Ramos (cell line): ENCODE measurements around the gene ANXA1.
"Not testable (repeated sequence)": the region's sequence is repeated elsewhere in the genome, so short reads cannot be mapped to it uniquely, and the experiment has no call there.

Experiments
- in situ Hi-C: fragments of 300-500 bp; cut with MboI; formaldehyde crosslinking; loops from one replicate; pipeline ENCODE4 v1.14.3; 2022; ENCODE audit warnings: low sequenced_read_pairs; ENCODE audit not compliant: unreplicated experiment

The ANXA1 gene, protein sequence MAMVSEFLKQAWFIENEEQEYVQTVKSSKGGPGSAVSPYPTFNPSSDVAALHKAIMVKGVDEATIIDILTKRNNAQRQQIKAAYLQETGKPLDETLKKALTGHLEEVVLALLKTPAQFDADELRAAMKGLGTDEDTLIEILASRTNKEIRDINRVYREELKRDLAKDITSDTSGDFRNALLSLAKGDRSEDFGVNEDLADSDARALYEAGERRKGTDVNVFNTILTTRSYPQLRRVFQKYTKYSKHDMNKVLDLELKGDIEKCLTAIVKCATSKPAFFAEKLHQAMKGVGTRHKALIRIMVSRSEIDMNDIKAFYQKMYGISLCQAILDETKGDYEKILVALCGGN

DNA sequence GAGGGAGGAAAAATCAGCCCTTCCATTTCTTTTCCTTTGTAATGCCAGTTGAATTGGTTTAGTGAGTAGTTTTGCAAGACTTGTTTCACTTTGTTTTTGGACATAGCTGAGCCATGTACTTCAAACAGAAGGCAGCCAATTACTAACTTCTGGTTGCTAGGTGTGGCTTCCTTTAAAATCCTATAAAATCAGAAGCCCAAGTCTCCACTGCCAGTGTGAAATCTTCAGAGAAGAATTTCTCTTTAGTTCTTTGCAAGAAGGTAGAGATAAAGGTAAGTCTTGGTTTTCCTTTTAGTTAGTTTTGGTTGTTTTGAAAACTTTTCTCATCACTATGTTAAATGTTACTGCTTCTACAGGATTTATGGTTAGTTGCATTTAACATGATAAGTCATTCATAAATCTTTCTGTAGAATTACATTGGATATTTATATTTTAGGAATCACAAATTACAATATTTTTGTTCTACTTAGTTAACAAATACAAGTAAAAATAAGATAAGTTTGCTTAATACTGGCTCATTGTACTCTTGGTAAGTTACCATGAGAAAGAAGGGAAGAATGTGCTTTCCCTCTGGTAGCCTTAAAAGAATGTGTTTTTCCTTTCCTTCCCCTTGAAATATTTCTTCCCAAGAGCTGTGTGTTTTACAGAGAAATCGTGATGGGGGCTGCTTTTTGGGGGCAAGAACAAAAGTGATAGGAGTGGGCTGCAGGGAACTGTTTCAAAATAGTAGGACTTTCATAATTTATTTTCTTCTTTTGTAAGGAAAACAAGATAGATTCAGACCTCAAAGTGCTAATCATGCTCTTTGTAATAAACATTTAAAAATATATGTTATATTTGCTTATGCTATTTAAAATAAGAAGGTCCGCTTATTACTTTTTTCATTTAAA lies at the start of gene ANXA1:
ANXA1 (plus strand) TSS at position 213 of the 890 bp plus-strand sequence. CDS start 6,671 bp downstream, outside the sequence.
- in situ Hi-C loops: no loop called here

DNA sequence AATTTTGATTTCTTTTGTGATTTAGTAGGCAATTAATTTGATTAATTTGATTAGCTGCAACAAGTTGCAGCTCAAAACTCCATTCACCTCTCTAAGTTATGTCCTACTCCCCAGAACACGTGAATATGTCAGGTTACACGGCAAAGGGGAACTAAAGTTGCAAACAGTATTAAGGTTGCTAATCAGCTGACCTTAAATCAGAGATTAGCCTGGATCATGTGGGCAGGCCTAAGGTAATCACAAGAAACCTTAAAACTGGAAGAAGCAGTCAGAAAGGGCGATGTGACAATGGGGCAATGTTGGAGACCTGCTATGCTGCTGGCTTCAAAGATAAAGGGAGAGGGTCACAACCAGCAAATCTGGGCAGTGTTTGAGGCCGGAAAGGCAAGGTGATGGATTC lies 47.3 kb upstream of the ANXA1 start:
- in situ Hi-C loops: no loop called here

DNA sequence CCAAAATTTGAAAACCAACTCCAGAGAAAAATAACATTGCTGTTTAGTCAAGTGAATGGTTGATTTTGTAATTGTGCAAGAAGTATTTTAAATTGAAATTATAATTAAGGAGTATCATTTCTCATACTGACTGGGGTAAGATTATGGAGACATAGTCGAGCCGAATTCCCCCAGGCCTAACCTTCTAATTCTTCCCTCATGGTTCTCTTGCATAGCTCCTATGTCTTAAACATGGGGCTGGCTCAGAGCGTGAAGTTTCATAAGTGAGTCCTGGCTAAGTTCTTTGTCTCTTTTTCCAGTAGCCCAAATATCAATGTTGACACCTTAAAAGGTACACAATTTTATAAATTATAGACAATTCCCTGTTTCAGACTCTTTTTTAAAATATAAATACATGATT lies 46.7 kb upstream of the ANXA1 start:
- in situ Hi-C loops: no loop called here

DNA sequence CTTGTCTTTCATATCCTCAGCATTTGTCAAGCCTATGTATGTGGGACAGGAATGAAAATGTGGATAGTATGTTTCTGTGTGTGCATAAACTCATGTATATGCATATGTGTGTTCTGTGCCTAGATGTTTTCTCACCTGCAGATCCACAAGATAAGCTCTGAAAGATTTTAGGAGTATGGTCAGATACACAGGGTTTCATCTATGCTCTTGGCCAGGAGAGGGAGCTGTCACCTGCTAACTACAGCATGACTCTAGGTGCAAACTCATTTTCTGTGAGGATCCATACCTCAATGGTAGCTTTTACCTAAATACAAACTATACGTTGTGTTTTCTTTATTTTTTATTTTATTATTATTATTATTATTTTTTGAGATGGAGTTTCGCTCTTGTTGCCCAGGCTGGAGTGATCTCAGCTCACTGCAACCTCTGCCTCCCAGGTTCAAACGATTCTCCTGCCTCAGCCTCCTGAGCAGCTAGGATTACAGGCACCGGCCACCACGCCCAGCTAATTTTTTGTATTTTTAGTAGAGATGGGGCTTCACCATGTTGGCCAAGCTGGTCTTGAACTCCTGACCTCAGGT lies 44.1 kb upstream of the ANXA1 start:
- in situ Hi-C loops: not testable (repeated sequence)

DNA sequence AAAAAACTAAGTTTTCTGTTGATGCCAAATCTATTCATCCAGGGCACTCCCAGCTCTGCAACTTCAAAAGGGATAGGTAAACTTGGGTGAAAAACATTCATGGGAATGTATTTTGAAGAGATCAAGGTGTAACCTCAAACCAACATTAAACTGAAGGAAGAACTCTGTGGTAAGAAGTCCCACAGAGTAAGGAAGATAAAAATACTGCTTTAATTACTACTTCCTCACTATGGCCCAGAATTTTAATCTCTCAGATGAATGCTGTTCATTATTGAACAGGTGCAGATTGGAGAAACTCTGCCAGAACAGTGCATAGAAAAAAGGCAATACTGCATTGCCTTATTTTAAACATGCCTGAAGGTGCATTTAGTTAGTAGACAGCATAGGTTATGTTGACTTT lies 37.6 kb upstream of the ANXA1 start:
- in situ Hi-C loops: no loop called here

DNA sequence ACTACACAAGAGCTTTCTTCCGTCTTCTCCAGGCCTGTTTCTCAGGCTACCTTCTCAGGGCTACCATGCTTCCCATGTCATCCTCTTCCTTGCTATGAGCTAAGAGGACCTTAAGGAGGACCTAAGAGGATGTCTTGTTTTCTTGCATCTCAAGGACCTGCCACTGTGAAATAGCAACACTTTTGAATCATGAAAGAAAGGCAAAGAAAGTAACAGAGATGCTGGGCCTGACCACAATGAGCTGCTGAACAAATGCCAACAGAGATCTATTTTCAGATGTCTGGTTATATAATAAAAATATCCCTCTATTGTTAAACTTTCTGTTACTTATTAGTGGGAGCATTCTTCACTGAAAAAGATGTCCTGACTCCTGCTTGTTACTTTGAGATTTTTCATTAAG lies 36.7 kb upstream of the ANXA1 start:
- in situ Hi-C loops: no loop called here

DNA sequence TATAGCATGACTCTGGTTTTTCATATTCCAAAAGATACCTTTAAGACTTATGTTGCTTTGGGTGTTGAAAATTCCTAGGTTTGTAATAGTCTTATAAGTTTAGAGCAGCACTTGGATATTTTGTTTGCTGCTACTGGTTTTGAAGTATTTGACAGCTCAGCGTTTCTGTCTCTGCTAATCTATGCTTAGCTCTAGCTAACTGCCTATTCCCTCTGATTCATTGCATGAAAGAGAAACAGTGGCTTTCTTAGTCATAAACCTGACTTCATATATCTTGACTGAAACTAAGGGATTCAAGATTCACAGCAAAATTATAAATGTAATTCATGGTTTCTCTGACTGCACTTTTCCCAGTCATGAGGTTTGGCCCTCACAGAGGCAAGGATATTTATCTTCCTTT lies 35.6 kb upstream of the ANXA1 start:
- in situ Hi-C loops: no loop called here

DNA sequence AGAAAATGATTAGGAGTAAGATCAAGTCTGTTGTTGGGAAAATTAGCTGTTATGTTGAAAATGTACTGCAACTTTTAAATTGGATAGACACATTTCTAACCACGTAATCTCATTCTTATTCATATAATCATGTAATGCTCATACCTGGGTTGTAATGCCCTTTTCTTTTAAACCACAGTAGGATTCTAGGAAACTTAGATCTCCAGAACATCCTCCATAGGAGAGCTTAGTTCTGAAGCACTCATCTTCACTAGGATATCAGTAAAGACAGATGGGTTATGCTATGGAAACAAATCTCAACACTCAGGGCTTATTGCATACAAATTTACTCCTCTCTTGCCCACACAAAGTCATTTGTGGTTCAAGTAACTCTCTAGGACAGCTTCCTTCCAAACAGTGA lies 34.8 kb upstream of the ANXA1 start:
- in situ Hi-C loops: no loop called here

DNA sequence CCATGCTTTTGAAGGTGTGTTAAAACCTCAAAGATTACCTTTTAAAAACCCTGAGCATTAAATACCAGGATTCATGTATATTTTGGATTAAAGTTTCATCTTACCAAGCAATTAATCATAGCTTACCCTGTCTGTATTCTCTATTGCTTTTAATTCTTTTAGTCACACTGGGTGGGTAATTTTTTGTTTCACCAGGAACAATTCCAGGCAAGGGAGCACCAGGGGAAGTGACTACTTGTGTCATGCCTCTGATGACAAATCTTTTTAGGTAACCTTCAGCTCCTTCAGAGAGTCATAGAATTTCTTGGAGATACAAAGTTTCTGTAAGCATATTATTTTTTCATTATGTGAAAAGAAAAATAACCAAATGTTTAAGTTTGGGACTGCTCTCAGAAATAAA lies 33.4 kb upstream of the ANXA1 start:
- in situ Hi-C loops: no loop called here

DNA sequence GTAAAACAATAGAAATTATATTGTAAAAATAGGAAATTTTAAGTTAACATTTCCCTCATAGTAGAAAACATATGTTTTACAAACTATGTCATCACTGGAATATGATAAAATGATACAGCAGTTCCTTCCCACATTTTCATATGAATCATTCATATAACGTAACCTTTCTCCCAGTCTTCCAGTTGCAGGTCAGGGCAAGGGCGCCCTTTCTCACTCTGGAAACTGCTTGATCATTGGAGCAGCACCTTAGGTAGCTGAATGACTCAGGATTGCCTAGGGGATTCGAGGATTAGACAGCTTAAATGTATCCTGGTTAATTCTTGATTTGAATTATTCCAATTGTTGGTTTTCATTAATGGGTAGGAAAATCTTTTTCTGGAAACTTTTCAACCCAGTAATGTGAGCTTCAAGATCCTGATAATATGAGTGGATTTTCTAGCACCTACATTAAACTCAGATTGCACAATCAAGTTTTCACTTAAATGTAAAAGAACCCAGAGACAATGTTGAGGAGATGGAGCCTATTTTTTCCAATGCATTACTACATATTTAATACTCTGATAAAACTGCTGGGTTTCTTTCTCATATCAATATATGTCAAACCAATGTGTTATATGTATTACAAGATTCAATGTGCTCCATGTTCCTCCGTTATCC lies 32.6 kb upstream of the ANXA1 start:
- in situ Hi-C loops: no loop called here

DNA sequence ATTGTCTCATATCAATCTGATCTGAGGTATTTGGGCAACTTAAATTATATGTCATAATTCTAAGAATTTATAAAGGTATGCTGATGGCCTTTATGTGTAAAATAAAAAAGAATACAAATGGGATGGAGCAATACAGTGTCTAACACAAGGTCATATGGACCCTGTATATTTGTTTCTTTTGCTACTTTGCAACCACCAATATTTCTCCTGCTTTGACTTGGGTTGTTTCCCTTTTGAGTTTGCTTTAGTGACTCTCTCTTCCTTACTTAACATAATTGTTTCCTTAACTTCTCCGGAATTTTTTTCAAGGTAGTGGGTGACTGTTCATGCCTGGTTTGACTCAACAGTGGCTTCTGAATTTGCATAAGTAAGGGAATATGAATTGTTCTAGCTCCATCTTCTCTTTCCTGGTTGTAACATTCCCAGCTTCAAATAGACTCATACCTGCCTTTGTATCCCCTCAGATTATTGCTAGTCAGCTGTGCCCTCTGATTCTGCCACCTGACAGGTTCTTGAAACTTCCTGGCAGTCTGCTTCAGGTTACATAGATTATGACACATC lies 30.2 kb upstream of the ANXA1 start:
- in situ Hi-C loops: no loop called here

DNA sequence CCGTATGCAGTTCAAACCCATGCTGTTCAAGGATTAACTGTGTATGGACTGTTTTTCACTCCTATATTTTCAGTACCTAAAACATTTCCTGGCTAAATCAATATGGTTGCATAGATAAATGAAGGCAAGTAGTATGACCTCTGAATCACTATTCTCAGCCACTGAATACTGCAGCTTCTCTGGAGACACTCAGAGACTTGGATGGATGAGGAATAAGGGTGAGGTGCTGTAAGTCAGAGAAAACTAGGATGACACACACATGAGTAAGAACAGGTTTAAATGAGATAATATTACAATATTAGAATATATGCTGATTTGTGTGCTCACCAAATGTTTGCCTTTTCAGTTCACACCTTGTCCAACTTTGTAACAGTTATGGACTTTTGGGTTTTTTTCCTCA lies 26.0 kb upstream of the ANXA1 start:
- in situ Hi-C loops: no loop called here

DNA sequence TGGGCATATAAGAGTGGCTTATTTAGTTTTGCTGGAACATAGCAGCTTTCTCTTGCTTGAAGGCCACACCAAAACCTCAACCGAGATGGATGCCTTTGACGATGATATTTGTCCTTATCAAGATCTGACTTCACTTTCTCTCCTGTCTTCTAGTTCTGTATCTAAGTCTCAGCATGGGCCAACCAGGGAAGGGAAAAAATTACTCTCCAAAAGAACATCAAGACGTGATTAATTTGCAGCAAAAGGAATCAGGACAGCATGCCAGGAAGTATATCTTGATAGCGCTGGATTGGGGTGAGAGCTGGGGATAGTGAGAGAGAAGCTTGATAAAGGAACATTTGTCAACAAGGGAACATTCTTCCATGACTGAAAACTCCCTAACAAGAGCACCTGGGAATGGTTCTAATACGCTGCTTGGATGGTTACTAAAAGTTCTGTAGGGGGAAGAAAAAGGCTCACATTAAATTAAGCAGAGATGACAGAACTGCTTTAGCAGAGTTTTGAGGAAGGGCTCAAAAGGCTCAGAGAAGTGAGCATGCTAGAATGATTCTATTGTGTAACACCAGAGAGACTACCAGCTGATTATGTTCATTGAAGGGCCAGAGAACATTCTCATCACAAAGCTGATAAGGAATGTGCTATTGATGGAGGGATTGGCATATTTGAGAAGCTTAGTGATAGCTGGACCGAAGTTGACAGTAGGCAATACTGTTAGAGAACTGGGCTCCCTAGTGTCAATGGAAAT lies 21.6 kb upstream of the ANXA1 start:
- in situ Hi-C loops: no loop called here

DNA sequence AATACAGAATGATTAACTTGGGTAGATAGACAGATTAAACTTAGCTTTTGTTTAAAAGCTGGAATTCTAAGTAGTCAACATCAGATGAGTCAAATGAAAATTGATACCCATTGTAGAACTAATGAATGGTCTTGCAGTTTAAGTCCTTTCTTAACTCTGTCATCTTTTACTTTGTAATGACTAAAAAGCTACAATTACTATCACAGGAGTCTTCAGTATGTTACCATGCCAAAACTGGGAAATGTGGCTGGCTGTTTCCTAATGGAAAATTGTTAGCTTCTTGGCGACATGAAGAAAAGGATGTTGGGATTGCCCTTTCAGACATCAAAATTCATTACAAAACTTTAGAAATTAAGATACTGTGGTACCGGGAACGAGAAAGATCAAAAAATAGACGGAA lies 20.2 kb upstream of the ANXA1 start:
- in situ Hi-C loops: no loop called here

DNA sequence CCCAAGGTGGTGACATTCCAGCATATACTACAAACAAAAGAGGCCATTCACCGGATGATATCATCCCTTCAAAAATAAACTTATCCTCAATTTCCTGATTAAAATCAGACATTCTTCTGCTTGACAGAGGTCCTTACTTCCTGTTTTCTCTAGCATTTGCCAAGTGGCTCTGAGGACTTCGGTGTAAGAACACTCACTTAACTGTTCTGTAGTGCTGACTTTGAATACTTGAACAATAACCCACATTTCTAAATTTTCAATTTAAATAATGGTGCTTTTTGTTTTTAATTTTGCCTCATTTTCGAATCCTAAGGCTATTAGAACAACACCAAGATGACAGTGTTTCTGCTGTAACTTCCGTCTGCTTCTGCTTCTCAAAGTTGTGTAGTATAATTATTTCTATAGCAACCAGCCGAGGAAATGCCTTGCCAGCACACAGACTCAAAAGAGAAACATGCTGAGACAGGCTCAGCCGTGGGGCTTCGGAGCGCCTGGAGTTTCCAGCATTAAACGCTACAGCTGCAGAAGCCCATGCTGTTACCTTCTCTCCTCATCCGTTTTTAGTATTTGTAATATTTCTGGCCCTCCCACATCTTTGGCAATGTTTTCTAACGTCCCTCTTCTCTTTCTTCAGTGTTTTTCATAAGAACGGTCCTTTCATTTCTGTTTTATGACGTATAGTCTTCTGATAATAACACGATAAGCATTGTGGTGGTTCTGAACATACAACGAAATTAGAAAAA lies 19.5 kb upstream of the ANXA1 start:
- in situ Hi-C loops: no loop called here

DNA sequence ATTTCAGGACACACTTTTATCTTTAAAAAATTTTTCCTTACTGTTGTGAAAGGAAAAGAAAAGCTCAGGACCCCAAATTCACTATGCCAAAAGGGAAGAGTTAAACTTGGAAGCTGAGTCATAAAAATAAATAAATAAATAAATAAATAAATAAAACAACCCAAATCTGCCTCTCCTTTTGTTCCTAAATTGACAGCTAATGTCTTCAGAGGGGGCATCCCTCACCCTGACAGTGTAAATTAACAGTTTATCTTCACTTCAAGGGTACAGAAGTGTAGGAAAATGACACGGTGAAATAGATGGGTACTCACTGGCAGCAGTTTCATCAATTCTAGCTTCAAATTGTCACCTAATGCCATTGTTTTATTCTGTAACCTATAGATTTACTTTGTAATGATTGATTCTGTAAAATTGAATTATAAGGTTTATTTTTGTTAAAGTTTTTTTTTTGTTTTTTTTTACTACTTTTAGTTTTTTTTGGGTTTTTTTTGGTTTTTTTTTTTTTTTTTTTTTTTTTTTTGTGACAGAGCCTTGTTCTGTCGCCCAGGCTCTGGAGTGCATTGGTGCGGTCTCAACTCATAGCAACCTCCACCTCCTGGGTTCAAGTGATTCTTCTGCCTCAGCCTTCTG lies 18.5 kb upstream of the ANXA1 start:
- in situ Hi-C loops: no loop called here

DNA sequence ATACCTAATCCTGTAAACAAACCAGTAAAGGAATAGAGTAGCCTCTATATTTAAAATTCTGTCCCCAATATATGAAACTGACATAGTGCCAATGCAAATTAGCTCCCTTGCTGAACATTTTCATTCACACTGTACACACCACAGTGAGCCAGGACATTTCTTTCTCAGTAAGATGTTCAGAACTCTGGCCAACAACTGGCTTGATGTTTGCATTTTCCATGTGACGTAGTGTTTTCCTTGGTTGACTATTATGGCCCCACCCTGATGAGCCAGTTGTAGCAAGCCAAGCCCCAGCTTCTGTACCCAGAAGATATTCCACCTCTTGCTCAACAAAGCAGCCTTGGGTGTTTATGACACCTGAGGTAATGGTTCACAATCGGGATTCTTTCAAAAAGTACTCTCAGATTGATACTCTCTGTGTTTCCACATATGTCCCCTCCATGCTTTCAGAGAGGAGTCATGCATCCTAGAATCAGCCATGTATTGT lies 17.7 kb upstream of the ANXA1 start:
- in situ Hi-C loops: no loop called here

DNA sequence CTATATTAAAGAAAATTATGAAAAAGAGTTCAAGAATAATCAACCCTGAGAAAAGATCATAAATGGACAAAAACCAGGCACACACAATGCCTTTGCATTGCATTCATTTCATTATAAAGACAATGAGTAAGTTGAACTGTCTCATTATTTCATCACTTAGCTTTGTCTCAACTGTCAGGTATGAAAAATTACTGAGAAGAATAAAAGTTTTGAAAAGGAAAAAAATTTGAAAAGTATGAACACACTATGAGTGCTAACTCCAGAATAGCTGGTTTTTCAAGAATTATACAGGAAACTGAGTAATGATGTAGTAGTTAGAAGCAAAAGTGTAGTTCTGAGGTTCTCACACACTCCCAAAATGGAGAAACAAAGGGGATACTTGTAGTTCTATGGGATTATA lies 16.3 kb upstream of the ANXA1 start:
- in situ Hi-C loops: no loop called here
